Measurements from ENCODE around the gene ESRRB.
A peak's percentile ranks its signal among the peaks of the same experiment; 100 is the strongest.

The ESRRB gene

DNA sequence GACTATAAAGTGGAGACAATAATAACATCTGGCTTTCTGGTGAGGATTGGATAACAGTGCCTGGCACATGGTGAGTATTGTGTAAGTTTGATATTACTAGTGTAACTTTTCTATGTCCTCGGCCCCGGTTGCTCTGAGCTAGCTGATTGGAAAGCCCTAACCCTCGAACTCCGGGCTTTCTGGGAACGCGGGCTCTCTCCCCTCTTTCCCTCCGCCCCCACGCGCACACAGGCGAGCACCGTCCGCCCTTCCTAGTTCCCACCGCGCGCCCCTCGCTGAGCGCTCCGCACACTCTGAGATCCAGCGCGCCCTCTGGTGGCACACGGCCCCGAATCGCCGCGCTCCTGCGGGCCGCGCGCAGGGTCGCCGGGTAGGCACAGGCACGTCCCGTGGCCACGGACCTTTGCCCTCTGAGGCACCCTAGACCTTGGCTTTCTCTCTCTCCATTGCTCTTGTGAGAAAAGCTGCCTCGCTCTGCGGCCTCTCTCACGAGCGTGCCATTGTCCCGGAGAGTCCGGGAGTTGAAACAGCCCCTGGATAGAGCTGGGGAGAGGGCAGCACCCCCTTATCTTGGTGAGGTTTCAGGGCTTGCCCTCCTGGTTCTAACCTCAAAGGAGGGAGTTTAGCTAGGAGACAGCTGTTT, 23.2 kb upstream of the ESRRB start:
- ATAC-seq = peak; percentile 53
- peak; percentile 77 for DNase-seq

DNA sequence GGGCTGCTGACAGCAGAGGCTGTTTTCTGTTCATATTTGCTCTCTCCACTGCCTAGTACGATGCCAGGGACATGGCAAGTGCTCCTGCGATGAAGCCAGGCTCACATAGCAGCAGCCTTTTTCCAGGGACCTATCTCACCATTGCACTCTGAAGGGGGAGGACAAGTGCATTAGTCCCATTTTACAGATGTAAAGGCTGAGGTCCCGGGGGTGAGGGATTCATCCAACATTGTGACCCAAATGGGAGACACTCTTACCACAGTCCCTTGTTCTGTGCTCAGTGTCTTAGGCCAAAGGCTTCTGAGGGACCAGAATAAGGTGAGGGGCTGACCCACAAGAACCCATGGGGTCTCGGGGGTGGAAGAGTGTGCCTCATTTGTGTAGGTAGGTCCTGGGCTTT, 21.6 kb upstream of the ESRRB start:
- ATAC-seq (no peak), DNase-seq (no peak)

- ATAC-seq (no peak), DNase-seq (no peak)
These were observed 20.2 kb upstream of the ESRRB start for GRCh38 chr14:76355771-76356170.

GRCh38 chr14:76371066-76371465, 4.9 kb upstream of the ESRRB start:
- DNase-seq (no peak), ATAC-seq (no peak)

- no peak for DNase-seq
- ATAC-seq = no peak
These were observed 2.5 kb upstream of the ESRRB start for GRCh38 chr14:76373456-76373855.

- ATAC-seq = no peak
- DNase-seq = no peak
These were observed 453 bp upstream of the ESRRB start for GRCh38 chr14:76375484-76375883.

GRCh38 chr14:76376409-76376877, 506 bp downstream of the ESRRB start:
- ATAC-seq (no peak), DNase-seq (no peak)

GRCh38 chr14:76376878-76377734, 1.2 kb downstream of the ESRRB start:
- DNase-seq = no peak
- ATAC-seq = no peak

DNA sequence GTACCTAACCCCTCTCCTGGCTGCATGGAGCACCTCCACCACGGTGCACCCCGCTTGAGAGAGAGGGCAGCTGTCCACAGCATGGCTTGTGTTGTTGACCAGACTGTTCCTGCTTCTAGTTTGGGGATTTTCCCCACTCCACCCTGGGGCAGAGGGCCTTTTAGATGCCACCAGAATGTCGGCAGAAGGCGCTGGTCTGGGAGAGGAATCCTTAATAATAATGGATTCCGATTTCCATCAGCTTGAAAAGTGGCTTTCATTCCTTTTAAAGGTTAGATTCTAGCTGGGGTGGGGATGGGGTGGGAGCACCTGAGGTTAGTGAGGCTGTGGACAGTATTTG, 1.8 kb downstream of the ESRRB start:
- ATAC-seq = no peak

DNA sequence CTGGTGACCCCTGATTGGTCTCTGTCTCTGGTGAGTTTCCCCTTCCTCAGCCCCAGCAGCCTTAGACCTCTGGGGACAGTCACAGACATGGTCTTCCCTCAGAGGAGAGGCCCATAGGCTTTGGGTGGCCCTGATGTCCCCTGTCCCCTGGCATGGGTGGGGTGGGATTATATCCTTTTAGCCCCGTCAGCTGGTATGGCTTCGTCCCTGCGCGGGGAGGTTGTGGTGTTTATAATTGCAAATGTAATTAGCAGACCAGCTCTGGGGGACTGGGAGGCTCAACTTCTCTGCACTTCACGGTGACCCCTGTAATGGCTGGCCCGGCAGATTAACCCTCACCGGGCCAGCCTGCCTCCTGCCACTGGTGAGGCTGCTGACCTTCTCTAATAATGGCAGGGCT, 5.1 kb downstream of the ESRRB start:
- ATAC-seq = no peak
- no peak for DNase-seq

More for the DNA sequence above, 1.8 kb downstream of the ESRRB start:
- DNase-seq = no peak

DNA sequence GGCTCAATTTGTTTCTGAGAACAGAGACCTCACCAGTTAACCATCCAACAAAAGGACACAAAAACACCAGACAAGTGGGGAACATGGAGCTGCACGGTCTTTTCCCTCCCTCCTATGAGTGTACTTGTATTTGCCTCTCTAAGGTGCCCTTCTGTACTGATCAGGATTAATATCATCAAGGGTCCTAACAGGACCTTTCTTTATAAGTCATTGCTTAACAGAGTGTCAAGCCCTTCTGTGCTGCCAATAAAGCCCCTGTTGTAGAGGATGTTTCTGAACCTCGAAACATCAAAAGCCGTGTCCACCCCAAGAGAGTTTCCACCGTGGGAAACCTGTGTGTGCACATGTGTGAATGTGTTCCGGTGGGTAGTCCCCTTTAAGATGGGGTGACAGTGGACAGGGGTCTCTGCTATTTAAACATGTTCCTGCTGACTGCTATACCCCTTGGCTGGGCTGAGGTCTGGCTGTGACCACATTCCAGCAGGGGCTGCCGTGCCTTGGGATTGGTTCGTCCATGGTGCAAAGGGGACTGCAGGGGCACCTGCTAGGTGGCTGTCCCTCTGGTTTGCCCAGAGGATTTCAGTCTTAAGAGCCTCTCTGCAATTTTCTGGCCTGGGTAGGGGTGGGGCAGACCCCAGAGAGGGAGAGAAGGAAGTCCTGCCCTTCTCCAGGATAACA, 6.0 kb downstream of the ESRRB start:
- DNase-seq (no peak), ATAC-seq (no peak)

DNA sequence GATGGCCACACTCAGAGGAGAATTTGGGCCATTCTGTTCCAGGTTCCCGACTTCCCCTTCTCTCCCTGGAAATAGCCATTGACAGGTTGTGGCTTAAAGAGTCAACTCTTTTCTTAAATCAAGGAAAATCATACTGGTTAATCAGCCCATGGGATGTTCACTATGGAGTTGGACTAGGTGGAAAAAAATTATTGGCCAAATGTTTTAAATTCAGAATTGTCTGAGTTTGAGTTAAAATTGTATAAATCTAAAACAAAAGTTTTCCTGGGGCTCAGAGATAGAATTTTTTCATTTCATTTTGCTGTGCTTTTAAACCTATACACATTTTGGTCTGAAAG, 6.5 kb downstream of the ESRRB start:
- DNase-seq (no peak), ATAC-seq (no peak)

- ATAC-seq (no peak), DNase-seq (no peak)
These were observed 9.5 kb downstream of the ESRRB start for GRCh38 chr14:76385435-76385834.

DNA sequence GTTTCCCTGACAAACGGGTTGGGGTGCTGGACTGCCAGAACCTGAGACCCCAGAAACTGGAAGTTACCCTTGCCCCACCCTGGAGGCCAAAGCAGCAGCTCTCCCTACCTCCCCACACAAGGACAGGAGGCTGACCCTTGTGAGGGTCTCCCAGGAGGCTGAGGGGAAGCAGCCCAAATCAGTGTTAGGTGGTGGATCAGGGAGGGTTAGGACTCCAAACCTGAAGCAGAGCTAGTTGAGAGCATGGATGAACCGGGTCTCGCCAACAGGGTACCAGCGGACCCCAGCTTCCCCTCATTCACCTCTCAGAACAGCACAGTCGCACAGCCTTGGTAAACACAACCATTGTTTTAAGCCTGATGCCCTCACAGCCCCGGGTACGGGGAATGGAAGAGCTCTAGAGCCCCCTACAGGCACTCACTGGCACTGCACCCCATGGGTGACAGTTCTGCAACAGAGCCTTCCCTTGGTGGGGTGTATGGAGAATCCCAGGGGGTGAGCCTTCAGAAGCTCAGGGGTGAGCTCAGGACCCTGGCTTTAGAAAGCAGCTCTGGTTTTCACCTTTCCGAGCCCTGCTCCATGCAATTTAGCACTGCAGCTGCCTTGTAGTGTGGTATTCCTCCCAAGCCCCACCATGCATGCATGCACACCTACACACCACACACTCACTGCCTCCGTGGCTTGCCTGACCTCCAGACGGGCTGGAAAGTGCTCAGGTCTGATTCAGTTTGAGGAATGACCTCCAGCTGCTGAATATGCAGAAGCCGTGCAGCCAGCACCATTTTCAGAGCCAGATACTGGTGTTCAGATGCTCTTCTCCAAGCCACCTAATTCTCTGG, 11.2 kb downstream of the ESRRB start:
- peak; percentile 68 for ATAC-seq
- DNase-seq = peak; percentile 75

GRCh38 chr14:76389841-76390240, 13.9 kb downstream of the ESRRB start:
- ATAC-seq (no peak), DNase-seq (no peak)

DNA sequence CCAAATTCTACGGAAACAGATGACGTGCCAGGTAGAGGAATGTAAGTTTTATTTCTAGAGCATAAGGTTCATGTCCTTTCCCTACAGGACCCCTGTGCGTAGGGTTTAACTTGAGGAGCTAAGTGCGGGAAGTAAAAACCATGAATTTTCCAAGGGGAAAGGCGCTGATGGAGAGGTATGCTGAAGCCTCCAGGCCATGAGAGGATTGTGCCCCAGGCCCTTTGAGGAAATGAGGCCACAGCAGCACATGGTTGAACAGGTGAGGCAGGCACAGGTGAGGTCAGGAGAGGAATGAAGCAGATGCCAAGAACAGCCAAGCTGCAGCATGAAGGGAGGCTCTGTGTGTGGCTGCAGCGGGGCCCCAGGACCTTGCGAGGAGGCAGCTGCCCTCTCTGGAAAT, 14.7 kb downstream of the ESRRB start:
- DNase-seq (no peak), ATAC-seq (no peak)

GRCh38 chr14:76391981-76392690, 16.2 kb downstream of the ESRRB start:
- no peak for DNase-seq
- no peak for ATAC-seq

DNA sequence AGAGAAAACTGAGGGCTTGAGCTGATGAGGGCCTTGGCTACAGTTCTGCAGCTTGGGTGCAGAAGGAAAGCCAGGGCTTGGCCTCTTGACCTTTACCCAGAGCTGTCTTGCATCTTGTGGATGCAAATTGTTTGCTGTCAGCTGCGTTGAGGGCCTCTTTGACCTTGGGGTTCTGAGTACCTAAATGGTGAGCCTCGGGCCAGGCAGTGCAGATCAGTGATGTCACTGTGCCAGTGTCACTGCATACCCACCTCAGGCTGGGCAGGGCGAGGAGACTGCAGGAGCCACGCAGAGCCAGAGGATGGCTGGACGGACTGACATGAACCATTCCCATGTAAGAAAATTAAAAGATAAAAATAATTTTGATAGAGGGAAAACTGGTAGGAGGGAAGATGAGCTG, 18.6 kb downstream of the ESRRB start:
- no peak for ATAC-seq
- no peak for DNase-seq

- no peak for DNase-seq
- ATAC-seq = no peak
These were observed 19.2 kb downstream of the ESRRB start for GRCh38 chr14:76395161-76395560.

- no peak for ATAC-seq
- DNase-seq = no peak
These were observed 20.8 kb downstream of the ESRRB start for GRCh38 chr14:76396714-76397187.

GRCh38 chr14:76405627-76406026, 29.7 kb downstream of the ESRRB start:
- ATAC-seq (no peak), DNase-seq (no peak)
